GM13976 (cell line): ENCODE results near the gene EOLA1.

Experiments used
- DNase-seq: peaks from one replicate; pipeline ENCODE4 v3.0.0; 2012; ENCODE audit warnings: low spot score
- in situ Hi-C: fragments of 300-500 bp; cut with MboI; formaldehyde crosslinking; loops from one replicate; pipeline ENCODE4 v1.12.0; 2022; ENCODE audit warnings: low sequenced_read_pairs, mixed read lengths, inconsistent platforms; ENCODE audit not compliant: unreplicated experiment
- TF ChIP-seq, protein P1 (sequence below): IDR thresholded peaks from 2 replicates; pipeline ENCODE4 v1.5.1; 2012; ENCODE audit warnings: borderline replicate concordance, mild to moderate bottlenecking; ENCODE audit not compliant: insufficient read depth; ENCODE audit errors: extremely low read depth, missing control alignments, control extremely low read depth

The EOLA1 gene

DNA sequence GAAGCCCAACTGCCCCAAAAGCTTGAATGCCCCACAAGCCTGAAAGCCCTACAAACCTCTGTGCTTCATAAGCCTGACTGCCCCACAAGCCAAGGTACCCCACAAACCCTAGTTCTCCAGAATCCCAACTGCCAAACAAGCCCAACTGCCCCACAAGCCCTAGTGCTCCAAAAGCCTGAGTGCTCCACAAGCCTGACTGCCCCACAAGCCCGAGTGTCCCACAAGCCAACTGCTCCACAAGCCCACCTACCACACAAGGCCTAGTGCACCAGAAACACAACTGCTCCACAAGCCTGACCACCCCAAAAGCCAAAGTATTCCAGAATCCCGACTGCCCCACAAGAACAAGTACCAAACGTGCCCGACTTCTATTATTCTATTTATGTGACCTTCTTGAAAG, 22.5 kb downstream of the EOLA1 start:
- DNase-seq: no peak
- in situ Hi-C loops: no loop called here
- TF ChIP-seq, protein P1, sequence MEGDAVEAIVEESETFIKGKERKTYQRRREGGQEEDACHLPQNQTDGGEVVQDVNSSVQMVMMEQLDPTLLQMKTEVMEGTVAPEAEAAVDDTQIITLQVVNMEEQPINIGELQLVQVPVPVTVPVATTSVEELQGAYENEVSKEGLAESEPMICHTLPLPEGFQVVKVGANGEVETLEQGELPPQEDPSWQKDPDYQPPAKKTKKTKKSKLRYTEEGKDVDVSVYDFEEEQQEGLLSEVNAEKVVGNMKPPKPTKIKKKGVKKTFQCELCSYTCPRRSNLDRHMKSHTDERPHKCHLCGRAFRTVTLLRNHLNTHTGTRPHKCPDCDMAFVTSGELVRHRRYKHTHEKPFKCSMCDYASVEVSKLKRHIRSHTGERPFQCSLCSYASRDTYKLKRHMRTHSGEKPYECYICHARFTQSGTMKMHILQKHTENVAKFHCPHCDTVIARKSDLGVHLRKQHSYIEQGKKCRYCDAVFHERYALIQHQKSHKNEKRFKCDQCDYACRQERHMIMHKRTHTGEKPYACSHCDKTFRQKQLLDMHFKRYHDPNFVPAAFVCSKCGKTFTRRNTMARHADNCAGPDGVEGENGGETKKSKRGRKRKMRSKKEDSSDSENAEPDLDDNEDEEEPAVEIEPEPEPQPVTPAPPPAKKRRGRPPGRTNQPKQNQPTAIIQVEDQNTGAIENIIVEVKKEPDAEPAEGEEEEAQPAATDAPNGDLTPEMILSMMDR: no peak

DNA sequence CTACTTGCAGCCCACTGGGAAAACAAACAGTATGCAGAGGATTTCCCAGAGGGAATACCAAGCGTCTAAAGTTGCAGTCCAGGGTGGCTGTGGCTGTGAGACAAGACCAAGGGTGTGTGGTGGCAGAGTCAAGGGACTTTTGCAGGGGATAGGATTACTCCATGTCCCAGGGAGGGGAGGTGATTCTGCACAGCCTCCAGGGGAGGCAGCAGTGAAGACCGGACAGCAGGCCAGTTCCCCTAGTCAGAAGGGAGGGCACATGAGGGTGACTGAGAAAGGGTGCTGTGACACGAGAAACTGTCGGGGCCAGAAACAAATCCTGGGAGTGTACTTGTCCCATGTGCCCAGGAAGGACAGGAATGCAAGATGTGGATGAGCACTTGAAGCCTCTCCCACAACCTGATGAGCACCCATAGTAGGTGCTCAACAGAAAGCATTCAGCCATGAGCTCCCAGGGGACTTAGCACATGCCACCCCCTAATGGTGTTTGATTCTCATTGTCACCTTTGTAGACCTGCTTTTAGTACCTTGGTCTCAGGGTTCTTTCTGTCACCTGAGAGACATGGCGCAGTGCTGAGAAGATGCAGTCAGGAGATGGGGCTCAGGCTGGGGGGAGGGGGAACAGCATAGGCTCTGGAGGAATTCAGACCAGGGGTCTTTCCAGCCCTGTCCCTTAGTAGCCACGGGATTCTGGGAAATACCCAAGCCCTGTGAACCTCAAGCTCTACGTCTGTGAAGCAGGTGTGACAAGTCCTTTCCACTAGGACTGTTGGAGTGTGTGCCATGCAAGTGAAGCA, 27.0 kb downstream of the EOLA1 start:
- no peak for DNase-seq
- TF ChIP-seq, protein P1: no peak
- in situ Hi-C loops: no loop called here

DNA sequence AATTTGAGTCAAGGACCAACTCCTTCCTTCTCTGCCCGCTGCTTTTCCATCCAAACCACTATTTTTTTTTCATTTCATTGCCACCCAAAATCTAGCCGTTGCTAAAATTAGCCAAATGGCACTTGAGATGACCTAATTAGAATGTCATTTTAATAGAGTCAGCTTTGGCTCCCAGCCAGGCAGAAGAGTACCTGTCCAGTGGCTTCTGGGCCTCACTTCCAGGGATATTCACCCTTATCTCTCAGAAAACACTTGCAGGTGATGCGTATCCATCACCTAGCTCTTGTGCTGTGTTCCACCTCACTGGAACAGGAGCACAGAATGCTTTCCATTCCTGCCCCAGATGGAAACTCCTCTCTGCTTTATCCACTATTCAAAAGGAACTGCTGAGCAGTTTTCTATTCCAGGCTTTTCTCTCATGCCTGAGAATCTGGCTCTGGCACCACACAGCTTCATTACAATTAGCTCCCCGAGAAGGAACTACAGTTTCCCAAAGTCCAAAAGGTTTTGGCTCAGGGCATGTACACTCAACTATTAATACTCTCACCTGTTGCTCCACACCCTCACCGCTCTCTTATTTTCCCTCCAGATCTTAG, 28.0 kb downstream of the EOLA1 start:
- in situ Hi-C loops: no loop called here
- TF ChIP-seq, protein P1: no peak
- DNase-seq: no peak

DNA sequence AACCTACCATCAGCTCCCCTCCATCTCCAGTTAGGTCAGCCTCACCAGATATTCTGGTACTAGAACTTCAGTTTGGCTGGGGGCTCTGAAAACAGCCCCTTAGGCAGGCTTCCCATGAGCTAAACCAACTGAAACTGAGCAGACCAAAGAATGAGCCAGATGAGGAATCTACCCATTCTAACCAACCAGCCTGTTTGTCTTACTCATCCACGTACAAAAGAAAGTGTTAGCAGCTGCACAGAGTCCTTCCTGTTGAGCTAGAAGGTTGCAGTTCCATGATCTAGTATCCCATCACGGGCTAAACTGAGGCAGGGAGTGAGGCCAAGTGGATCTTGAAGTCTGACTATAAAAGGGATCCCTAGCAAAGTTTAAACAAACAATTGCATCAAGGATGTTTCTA, 29.0 kb downstream of the EOLA1 start:
- in situ Hi-C loops: no loop called here

DNA sequence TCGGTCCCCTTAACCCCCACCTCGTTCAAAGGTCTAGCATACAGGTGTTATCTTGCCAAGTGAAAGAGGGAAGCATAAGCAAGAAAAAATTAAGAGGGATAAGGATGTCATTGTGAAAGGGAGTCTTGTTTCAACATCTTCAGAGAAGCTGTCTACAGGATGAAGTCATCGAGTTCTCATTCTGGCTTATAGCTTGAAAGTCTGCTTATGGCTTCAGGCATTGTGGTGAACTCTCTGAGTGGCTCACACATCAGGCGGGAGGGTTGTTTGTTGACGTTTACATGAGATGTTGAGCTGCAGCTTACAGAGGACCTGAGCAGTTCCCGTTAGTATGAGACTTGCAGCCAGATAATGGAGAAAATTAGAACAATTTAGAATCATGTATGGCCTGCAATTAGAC, 29.9 kb downstream of the EOLA1 start:
- DNase-seq: no peak
- in situ Hi-C loops: no loop called here
- TF ChIP-seq, protein P1: no peak

More for the DNA sequence above, 29.0 kb downstream of the EOLA1 start:
- TF ChIP-seq, protein P1: no peak
- DNase-seq: no peak

DNA sequence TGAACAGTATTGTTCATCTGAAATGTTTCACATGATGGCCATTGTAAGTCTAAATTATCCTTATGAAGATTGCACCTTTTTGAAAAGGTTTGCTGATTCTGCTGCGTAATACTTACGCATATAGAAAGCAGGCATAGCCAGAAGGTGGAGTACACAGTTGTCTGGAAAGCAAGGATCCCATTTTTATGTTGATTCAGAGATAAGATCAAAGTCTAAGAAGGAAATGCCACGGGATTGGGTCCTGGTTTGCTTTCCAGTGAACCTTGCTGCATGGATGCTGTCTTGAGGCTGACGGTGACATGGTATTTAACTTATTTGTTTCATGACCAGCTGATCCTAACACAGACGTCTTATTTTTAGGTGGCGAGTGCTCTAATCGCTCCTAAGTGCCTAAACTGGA, 31.0 kb downstream of the EOLA1 start:
- in situ Hi-C loops: no loop called here
- no peak for DNase-seq
- TF ChIP-seq, protein P1: no peak
